ENCODE data around the gene PHLDB1.

DNA sequence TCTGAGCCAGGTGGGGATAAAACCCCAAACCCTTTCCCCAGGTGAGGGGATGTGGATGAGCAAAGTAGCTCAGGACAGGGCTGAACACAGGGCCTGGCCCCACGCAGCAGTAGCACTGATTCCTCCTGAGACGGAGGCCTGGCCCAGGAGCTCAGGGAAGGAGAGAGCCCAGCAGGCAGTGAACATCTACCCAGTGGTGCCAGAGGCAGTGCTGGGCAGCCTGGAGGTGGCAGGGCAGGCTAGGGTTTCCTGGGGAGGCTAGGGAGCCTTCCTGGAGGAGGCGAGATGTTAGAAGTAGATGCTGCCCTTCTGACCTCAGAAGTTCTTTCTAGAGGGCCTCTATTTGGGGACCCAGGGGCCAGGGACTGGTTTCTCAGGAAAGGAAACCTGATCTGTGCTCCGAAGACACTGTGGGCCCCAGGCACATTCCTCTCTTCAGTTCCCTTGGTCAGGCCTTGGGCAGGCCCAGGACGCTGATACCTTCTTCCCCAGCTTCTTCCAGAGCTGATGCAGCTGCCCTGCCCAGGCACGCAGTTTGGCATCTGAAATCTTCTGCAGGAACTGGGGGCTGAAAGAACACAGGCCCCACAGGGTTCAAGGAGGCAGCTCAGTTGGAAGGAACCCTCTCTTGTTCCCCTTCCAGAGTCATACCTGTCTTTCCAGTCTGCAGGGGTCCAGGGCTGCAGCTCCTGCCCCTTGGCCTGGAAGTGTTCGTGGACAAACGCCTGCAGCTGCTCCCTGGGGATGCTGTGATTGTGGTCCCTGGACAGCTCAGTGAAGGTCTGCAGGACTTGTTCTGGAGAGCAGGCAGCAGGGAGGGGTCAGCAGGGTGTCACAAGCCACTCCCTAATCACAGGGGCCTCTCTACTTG, 55.2 kb downstream of the PHLDB1 start:
- TF ChIP-seq POLR2AphosphoS5 (IDR thresholded peaks at IDR 0.05; ENCODE audit: low read depth, low read length) (no peak), POLR2A (IDR thresholded peaks at IDR 0.05; ENCODE audit: borderline replicate concordance, extremely low read depth, insufficient read depth, insufficient read length) (no peak), EZH2 (IDR thresholded peaks at IDR 0.05) (no peak), EZH2phosphoT487 (IDR thresholded peaks at IDR 0.05; ENCODE audit: borderline replicate concordance) (no peak), SP1 (IDR thresholded peaks at IDR 0.05; ENCODE audit: low read depth) (no peak), CBX3 (IDR thresholded peaks at IDR 0.05; ENCODE audit: low read depth) (no peak), RAD21 (IDR thresholded peaks at IDR 0.05; ENCODE audit: low read depth) (peak; percentile 33; the same call in 1 of the 2 replicates), ZBTB33 (IDR thresholded peaks at IDR 0.05; ENCODE audit: extremely low read depth, insufficient replicate concordance, low read length) (no peak), REST (IDR thresholded peaks at IDR 0.05; ENCODE audit: low read depth) (no peak), YY1 (IDR thresholded peaks at IDR 0.05; ENCODE audit: extremely low read depth, insufficient replicate concordance, low read depth, low read length) (no peak), ELF1 (IDR thresholded peaks at IDR 0.05; ENCODE audit: borderline replicate concordance, low read depth) (no peak), CEBPB (IDR thresholded peaks at IDR 0.05; ENCODE audit: low read depth) (no peak)
- TF ChIP-seq, protein P1, sequence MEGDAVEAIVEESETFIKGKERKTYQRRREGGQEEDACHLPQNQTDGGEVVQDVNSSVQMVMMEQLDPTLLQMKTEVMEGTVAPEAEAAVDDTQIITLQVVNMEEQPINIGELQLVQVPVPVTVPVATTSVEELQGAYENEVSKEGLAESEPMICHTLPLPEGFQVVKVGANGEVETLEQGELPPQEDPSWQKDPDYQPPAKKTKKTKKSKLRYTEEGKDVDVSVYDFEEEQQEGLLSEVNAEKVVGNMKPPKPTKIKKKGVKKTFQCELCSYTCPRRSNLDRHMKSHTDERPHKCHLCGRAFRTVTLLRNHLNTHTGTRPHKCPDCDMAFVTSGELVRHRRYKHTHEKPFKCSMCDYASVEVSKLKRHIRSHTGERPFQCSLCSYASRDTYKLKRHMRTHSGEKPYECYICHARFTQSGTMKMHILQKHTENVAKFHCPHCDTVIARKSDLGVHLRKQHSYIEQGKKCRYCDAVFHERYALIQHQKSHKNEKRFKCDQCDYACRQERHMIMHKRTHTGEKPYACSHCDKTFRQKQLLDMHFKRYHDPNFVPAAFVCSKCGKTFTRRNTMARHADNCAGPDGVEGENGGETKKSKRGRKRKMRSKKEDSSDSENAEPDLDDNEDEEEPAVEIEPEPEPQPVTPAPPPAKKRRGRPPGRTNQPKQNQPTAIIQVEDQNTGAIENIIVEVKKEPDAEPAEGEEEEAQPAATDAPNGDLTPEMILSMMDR (IDR thresholded peaks at IDR 0.05 in 2 of 3, conservative IDR thresholded peaks at IDR 0.05 in 1 of 3; ENCODE audit: borderline replicate concordance in 1 of 3, insufficient read depth in 1 of 3, low read depth in 2 of 3, low read length in 2 of 3), result peak in 1 of 3 experiments; percentile 18; a peak in 1 of 6 replicates
- TF ChIP-seq, protein P2, sequence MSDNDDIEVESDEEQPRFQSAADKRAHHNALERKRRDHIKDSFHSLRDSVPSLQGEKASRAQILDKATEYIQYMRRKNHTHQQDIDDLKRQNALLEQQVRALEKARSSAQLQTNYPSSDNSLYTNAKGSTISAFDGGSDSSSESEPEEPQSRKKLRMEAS (IDR thresholded peaks at IDR 0.05), result no peak

All from HCT116 (cell line).